ENCODE measurements around the gene ABHD4. TPM values are rescaled to one million over a fixed set of nuclear protein-coding genes. Genes with fewer than 3 reads are reported as not detected.
A peak's percentile ranks its signal among the peaks of the same experiment; 100 is the strongest.

Gene ABHD4
- total RNA-seq, 4 donors from 2014 or later = 17.5 to 41.1 (median 23.1) TPM

- intact Hi-C loops (cut with DNase I; ENCODE audit: low total_unique reads) = no loop called here
Measured at GRCh38 chr14:22594156-22594716, 3.9 kb upstream of the ABHD4 start.

GRCh38 chr14:22596354-22596879 lies 1.7 kb upstream of the ABHD4 start:
- DNase-seq = no peak
- in situ Hi-C loops (cut with MboI; ENCODE audit: low pct_ligation_motif_present in 1 of 4, low pct_unique_long_range_greater_than_20kb in 1 of 4, low sequenced_read_pairs in 3 of 4) (loop anchor here in 1 of 4 donors (25.0 kb wide), 1 partner anchor 241 kb away; the partner anchor contains the start of genes MMP14 and MRPL52), intact Hi-C loops (cut with DNase I; ENCODE audit: low total_unique reads) (no loop called here)
- no peaks in the 10 kb centered on the region for H3K9me3 ChIP-seq
- H3K27ac ChIP-seq = no peak overlapping the region
- H3K27me3 ChIP-seq = no peaks in the 10 kb centered on the region
- TF ChIP-seq POLR2AphosphoS5 (IDR thresholded peaks at IDR 0.05) (no peak), EP300 (IDR thresholded peaks at IDR 0.05; ENCODE audit: low read depth) (no peak), CTCF (IDR thresholded peaks at IDR 0.05) (no peak), POLR2A (IDR thresholded peaks at IDR 0.05) (no peak)
- no peaks in the 10 kb centered on the region for H3K36me3 ChIP-seq
- no peak overlapping the region for H3K4me3 ChIP-seq
- H3K4me1 ChIP-seq = peaks cover 6 to 44% (median 19%) of the 10 kb centered on the region in 4 donors
- 75 to 85% methylated on average over 2 to 3 of the region's 3 CpGs for WGBS, 2 donors (ENCODE audit: low coverage in 1 of 2)

More at GRCh38 chr14:22594156-22594716, 3.9 kb upstream of the ABHD4 start:
- peaks cover 3 to 39% (median 20%) of the 10 kb centered on the region in 4 donors for H3K4me1 ChIP-seq
- H3K27me3 ChIP-seq = no peaks in the 10 kb centered on the region
- TF ChIP-seq POLR2AphosphoS5 (IDR thresholded peaks at IDR 0.05) = no peak
- no peak for TF ChIP-seq CTCF (IDR thresholded peaks at IDR 0.05)
- TF ChIP-seq POLR2A (IDR thresholded peaks at IDR 0.05) = no peak
- TF ChIP-seq EP300 (IDR thresholded peaks at IDR 0.05; ENCODE audit: low read depth) = no peak
- 48 to 54% methylated on average over 3 to 4 of the region's 4 CpGs for WGBS, 2 donors (ENCODE audit: low coverage in 1 of 2)
- no peak overlapping the region for H3K4me3 ChIP-seq
- H3K27ac ChIP-seq = peak overlapping the region in 1 of 4 donors; percentile 33
- H3K36me3 ChIP-seq = no peaks in the 10 kb centered on the region
- H3K9me3 ChIP-seq = no peaks in the 10 kb centered on the region
- in situ Hi-C loops (cut with MboI; ENCODE audit: low pct_ligation_motif_present in 1 of 4, low pct_unique_long_range_greater_than_20kb in 1 of 4, low sequenced_read_pairs in 3 of 4) = loop anchor here in 1 of 4 donors (25.0 kb wide), 1 partner anchor 243 kb away; the partner anchor contains the start of genes MMP14 and MRPL52
- DNase-seq = no peak

GRCh38 chr14:22597265-22597664 lies 835 bp upstream of the ABHD4 start:
- peaks cover 0 to 7% (median 3%) of the 10 kb centered on the region in 4 donors for H3K36me3 ChIP-seq
- WGBS, 2 donors (ENCODE audit: low coverage in 1 of 2) = 84% methylated on average over 6 of the region's 6 CpGs; no CpG with 5 or more reads in 1 of the 2 donors
- H3K27me3 ChIP-seq = no peaks in the 10 kb centered on the region
- no peak for TF ChIP-seq CTCF (IDR thresholded peaks at IDR 0.05)
- no peak for TF ChIP-seq POLR2AphosphoS5 (IDR thresholded peaks at IDR 0.05)
- TF ChIP-seq EP300 (IDR thresholded peaks at IDR 0.05; ENCODE audit: low read depth) = no peak
- no peak for TF ChIP-seq POLR2A (IDR thresholded peaks at IDR 0.05)
- in situ Hi-C loops (cut with MboI; ENCODE audit: low pct_ligation_motif_present in 1 of 4, low pct_unique_long_range_greater_than_20kb in 1 of 4, low sequenced_read_pairs in 3 of 4) (loop anchor here in 1 of 4 donors (25.0 kb wide), 1 partner anchor 240 kb away; the partner anchor contains the start of genes MMP14 and MRPL52), intact Hi-C loops (cut with DNase I; ENCODE audit: low total_unique reads) (no loop called here)
- H3K27ac ChIP-seq = peak overlapping the region in 2 of 4 donors; percentile 88 to 91
- DNase-seq = no peak
- H3K9me3 ChIP-seq = no peaks in the 10 kb centered on the region
- peaks cover 6 to 44% (median 19%) of the 10 kb centered on the region in 4 donors for H3K4me1 ChIP-seq
- H3K4me3 ChIP-seq = peak overlapping the region in 1 of 4 donors; percentile 64

- in situ Hi-C loops (cut with MboI; ENCODE audit: low pct_ligation_motif_present in 1 of 4, low pct_unique_long_range_greater_than_20kb in 1 of 4, low sequenced_read_pairs in 3 of 4) (loop anchor here in 1 of 4 donors (25.0 kb wide), 1 partner anchor 240 kb away; the partner anchor contains the start of genes MMP14 and MRPL52), intact Hi-C loops (cut with DNase I; ENCODE audit: low total_unique reads) (no loop called here)
- TF ChIP-seq POLR2AphosphoS5 (IDR thresholded peaks at IDR 0.05) (no peak), EP300 (IDR thresholded peaks at IDR 0.05; ENCODE audit: low read depth) (no peak), CTCF (IDR thresholded peaks at IDR 0.05) (no peak), POLR2A (IDR thresholded peaks at IDR 0.05) (no peak)
- DNase-seq = no peak
- 10 to 22% methylated on average over 3 to 9 of the region's 9 CpGs for WGBS, 2 donors (ENCODE audit: low coverage in 1 of 2)
- Histone ChIP-seq H3K27me3 (no peaks in the 10 kb centered on the region), H3K9me3 (no peaks in the 10 kb centered on the region), H3K4me3 (peak overlapping the region; percentile 41 to 73 (median 66)), H3K4me1 (peaks cover 6 to 44% (median 19%) of the 10 kb centered on the region in 4 donors), H3K27ac (peak overlapping the region; percentile 84 to 91 (median 90)), H3K36me3 (peaks cover 0 to 9% (median 4%) of the 10 kb centered on the region in 4 donors)
Measured at GRCh38 chr14:22597771-22598098, 365 bp upstream of the ABHD4 start.

Measured in transverse colon (tissue), 4 donors.